ENCODE data around the gene ADAMTSL1.

Gene ADAMTSL1

DNA sequence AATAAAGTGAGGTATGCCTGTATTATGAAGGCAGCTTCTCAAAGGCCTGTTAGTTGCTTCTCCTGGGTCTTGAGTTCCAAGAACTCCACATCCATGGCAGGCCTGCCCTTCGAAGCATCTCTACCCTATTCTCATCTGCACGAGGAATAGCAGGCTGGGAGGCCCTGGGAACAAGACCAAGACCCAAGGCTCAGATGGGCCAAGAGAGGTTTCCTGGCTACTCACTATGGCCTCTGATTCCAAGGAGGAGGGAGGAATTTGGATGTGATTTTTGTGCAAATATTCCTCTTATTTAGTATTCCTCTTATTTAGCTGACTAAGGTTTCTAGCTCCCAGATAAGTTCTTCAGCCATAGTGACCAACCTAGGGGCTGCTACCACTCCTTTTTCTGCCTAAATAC lies 407.8 kb downstream of the ADAMTSL1 start:
- DNase-seq, result no peak

- no peak for DNase-seq
Measured at GRCh38 chr9:18887546-18887945, 413.6 kb downstream of the ADAMTSL1 start.

DNA sequence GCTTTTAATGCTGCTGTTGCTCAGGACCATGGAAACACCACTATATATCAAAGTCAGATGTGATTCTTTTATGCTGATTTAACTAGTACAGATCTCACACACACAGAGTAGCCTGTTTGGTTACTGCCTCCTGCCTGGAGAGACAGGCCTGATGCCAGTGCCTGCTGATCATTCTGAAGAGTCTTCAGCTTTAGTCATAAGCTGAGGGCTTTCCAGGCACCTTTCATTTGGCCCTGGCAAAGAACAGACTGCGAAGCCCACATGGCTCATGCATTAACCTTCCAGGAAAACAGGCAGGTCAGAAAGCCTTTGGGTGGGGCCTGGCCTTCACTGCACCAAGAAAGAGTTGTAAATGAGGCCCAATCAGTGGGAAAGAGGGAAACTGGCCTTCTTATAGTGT lies 414.3 kb downstream of the ADAMTSL1 start:
- DNase-seq, result no peak

DNA sequence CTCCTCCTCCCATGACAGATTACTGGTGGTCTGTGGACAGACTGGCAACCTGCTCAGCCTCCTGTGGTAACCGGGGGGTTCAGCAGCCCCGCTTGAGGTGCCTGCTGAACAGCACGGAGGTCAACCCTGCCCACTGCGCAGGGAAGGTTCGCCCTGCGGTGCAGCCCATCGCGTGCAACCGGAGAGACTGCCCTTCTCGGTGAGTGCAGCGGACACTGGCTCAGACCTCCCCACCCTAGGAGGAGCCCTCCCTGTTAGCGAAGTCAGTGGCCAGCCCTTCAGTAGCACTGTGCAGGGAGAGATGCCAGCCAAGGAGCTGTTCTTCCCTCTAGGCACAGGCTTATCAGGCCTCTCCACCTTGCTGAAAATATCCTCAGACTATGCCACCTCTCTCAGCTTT lies 415.6 kb downstream of the ADAMTSL1 start:
- no peak for DNase-seq

- DNase-seq, result no peak
Measured at GRCh38 chr9:18890372-18890771, 416.4 kb downstream of the ADAMTSL1 start.

- no peak for DNase-seq
Measured at GRCh38 chr9:18891946-18892670, 418.2 kb downstream of the ADAMTSL1 start.

- no peak for DNase-seq
Measured at GRCh38 chr9:18893046-18893445, 419.1 kb downstream of the ADAMTSL1 start.

DNA sequence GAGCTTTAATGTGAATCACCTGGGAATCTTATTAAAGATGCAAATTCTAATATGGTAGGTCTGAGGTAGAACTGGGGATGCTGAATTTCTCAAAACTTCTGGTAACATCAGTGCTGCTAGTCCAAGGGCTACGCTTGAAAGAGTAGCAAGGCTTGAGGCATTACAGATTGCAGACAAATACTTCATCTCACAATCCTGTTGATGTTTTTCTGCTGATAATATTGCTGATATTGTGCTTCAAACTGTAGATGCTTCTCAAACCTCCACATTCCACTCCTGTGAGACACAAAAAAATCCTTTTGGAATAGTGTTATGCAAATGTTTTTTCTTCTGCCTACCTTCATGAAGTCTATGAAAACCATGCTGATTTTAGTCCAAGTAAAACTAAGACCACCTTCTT lies 419.5 kb downstream of the ADAMTSL1 start:
- no peak for DNase-seq

GRCh38 chr9:18896004-18896403 lies 422.1 kb downstream of the ADAMTSL1 start:
- no peak for DNase-seq

DNA sequence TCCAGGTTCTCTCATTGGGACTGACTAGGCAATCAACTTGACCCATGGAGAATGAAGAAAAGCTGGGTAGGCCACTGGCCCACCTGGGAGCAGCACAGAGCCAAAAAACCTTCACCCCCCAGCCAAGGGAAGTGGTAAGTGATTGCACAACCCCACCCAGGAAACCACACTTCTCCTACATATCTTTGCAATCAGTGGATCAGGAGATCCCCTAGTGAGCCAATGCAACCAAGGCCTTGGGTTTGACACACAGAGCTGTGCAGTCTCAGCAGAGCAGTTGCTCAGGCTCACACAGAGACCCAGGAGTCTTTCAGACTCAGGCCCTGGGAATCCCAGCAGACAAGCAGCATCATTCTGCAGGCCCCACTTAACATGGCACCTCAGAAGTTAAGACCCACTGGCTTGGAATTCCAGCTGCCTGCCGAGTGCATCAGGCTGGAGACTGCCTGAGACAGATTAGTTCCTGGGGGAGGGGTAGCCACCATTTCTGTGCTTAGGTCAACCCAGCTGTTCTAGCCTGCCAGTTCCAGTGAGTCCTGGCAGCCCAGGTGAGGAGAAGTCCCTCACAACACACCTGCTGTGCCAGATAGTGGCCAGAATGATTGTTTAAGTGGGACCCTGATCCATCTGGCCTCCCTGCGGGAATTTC lies 422.7 kb downstream of the ADAMTSL1 start:
- no peak for DNase-seq

- no peak for DNase-seq
Measured at GRCh38 chr9:18903450-18903849, 429.5 kb downstream of the ADAMTSL1 start.

DNA sequence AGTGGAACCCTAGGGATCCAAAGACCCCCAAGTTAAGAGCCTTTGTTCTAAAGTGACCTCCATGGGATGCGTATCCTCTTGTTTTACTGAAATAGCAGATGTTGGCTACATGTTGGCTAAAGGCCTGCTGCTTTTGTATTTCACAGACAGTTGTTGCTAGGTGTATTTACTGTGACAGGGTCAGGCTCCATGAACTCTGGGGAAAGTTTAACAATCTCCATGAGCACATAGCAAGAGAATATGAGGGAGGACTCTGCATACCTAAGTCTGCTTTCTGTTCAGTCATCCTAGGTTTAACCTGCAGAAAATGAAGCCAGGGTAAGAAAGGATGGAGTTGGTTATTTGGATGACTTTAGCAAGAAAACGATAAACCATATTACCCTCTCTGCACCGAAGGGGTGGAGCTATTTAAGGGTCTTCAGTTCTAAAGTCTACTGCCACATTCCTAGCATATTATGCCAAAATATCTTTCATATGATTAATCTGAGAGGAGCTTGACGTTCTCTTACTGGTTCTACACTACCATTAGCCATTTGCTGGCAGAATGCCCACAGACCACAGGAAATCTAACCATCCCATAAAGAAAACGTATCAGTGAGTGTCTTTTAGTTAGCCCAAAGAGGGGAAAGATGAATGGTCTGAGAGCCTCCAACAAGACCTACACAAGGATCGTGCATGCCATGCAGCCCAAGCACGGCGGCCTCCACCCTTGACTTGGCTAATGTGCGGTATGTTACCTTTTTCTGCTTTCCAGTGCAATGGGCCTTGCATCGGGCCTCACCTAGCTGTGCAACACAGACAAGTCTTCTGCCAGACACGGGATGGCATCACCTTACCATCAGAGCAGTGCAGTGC lies 431.3 kb downstream of the ADAMTSL1 start:
- DNase-seq, result no peak

- no peak for DNase-seq
Measured at GRCh38 chr9:18905883-18906629, 432.1 kb downstream of the ADAMTSL1 start.

DNA sequence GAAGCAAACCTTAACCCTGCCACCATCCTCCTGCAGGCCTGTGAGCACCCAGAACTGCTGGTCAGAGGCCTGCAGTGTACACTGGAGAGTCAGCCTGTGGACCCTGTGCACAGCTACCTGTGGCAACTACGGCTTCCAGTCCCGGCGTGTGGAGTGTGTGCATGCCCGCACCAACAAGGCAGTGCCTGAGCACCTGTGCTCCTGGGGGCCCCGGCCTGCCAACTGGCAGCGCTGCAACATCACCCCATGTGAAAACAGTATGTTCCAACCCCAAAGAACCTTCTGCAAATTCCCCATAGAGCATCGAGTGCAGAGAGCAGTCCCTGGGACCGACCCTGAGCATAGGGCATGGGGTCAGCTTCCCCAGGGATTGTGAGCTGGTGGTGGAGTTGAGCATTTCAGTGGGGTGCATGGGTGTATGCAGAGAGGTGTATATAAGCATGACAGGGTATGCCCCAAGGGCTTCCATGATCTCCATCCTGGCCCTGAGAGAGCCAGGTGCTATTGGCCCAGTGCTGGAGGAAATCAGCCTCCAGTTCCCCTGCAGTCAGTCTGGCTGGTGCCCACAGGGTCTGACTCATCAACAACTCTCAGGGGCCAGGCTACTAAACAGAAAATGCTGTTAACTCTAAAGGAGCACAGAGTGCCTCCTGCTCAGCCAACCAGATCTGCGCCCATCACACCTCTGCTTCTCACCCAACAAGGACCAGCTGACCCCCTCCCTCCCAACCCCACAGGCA lies 432.9 kb downstream of the ADAMTSL1 start:
- no peak for DNase-seq

- DNase-seq, result no peak
Measured at GRCh38 chr9:18907927-18908625, 434.1 kb downstream of the ADAMTSL1 start.

DNA sequence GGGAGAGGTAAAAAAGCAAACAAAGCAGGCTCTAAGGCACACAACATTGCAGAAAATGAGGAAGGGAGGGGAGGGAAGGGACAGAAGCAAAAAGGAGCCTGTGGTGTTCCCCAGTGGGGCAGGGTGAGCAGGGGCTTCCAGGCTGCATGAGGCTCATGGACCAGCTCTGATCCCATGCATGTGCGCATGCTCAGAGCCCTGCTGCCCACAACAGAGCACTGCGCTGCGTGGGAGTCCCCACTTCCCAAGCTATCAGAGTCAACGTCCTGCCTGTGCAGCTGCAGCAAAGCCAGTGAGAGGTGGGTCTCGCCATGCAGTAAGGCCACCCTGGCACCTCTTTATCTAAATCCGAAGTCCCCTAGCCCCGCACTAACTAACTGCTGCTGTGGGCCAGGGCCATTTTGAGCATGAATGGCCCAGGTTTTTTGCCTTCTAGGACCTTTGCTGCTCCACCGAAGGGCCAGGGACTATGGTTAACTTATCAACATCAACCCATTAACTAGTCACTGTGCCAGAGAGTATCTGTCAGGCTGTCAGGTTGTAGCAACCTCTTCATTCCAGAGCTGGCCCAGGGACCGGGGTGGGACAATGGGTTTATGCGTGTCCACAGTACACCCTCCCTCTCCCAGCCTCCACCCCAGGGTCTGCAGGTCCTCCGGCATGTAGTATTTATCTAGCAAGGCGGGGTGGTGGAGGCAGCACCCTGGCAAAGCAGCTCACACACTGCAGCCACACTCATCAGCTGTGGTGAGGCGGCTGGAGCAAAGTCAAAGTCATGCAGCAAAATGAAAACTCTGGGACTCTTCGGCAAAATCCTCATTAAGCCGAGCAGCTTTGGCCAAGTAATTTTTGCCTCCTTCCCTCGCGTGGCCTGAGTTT lies 435.4 kb downstream of the ADAMTSL1 start:
- no peak for DNase-seq

- no peak for DNase-seq
Measured at GRCh38 chr9:18910435-18910834, 436.5 kb downstream of the ADAMTSL1 start.

DNA sequence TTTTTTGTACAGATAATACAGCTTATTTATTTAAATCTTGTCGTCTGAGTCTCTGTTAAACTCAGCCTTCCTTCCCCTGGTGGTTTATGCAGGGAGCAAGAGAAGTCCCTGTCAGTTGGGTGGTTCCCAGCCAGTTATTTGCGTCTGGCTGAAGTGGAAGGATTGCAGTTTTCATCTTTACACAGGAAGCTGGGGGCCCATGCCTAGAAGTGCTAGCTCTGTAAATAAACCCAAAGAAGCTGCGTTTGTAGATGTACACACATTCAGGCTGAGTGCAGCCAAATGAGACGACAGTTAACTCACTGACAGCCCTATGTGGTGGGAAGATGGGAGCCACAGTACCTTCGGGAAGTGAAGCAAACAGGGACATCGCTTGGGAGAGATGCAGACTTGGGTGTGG lies 437.0 kb downstream of the ADAMTSL1 start:
- DNase-seq, result no peak

DNA sequence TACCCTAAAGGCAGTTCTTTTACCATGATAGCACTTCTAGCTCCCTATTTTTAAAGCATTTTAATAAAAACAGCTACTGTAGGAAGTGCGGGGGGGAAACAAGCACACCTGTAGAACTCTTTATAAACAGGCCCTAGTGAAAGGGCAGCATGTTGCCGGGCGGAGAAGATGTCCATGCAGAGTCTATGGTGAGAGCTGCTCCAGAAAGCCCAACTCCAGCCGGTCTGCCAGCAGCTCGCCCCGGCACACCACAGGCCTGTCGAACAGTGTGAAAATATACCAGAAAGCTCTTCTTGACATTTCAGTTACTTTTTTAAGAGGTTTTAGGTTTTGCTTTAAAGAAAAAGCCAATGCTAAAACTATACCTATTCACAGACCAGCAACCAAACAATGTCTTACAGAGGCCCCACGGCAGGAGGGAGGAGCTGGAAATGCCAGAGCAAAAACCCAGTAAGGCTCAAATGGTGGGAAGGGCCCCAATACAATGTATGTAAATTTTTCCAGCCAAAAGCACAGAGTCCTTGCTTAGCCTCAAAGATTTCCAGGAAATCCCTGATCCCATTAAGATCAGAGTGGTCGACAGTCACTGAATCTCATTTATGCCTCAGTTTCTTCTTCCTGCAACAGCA lies 437.9 kb downstream of the ADAMTSL1 start:
- no peak for DNase-seq

Measured in CD4-positive, alpha-beta T cell treated with Interleukin-1 beta for 1 hour (primary cell).